NT2/D1 (cell line): Measurements from ENCODE around the gene LRMDA.

Source experiments
- DNase-seq: peaks from one replicate; pipeline ENCODE4 v3.0.0-alpha.2; 2011; ENCODE audit warnings: low read depth, low spot score
- H3K27me3 ChIP-seq: 2 replicates; pipeline ENCODE4 v1.6.0; 2011; ENCODE audit warnings: mild to moderate bottlenecking; ENCODE audit not compliant: insufficient read length, insufficient read depth
- H3K36me3 ChIP-seq: 2 replicates; pipeline ENCODE4 v1.6.1; 2011; ENCODE audit warnings: mild to moderate bottlenecking, low read length, mixed read lengths; ENCODE audit not compliant: insufficient read depth, insufficient read length
- H3K4me1 ChIP-seq: 2 replicates; pipeline ENCODE4 v1.5.1; 2011; ENCODE audit not compliant: insufficient read depth, insufficient read length
- H3K4me3 ChIP-seq: 2 replicates; pipeline ENCODE4 v1.5.1; 2011; ENCODE audit warnings: low read depth; ENCODE audit not compliant: insufficient read length
- H3K9ac ChIP-seq: 2 replicates; pipeline ENCODE4 v1.6.0; 2011; ENCODE audit warnings: low read depth; ENCODE audit not compliant: insufficient read length
- H3K9me3 ChIP-seq: 2 replicates; pipeline ENCODE4 v1.5.1; 2011; ENCODE audit warnings: mild to moderate bottlenecking, low read length; ENCODE audit not compliant: insufficient read depth
- SUZ12 ChIP-seq: IDR thresholded peaks from 2 replicates; pipeline ENCODE4 v1.6.1; 2011; ENCODE audit not compliant: insufficient read length, insufficient read depth; ENCODE audit errors: extremely low read depth
- YY1 ChIP-seq: IDR thresholded peaks from 2 replicates; pipeline ENCODE4 v1.6.1; 2011; ENCODE audit not compliant: insufficient read length, insufficient read depth
- ZNF274 ChIP-seq: IDR thresholded peaks from 2 replicates; pipeline ENCODE4 v1.6.1; 2011; ENCODE audit warnings: mild to moderate bottlenecking, low read depth, low read length

The LRMDA gene

DNA sequence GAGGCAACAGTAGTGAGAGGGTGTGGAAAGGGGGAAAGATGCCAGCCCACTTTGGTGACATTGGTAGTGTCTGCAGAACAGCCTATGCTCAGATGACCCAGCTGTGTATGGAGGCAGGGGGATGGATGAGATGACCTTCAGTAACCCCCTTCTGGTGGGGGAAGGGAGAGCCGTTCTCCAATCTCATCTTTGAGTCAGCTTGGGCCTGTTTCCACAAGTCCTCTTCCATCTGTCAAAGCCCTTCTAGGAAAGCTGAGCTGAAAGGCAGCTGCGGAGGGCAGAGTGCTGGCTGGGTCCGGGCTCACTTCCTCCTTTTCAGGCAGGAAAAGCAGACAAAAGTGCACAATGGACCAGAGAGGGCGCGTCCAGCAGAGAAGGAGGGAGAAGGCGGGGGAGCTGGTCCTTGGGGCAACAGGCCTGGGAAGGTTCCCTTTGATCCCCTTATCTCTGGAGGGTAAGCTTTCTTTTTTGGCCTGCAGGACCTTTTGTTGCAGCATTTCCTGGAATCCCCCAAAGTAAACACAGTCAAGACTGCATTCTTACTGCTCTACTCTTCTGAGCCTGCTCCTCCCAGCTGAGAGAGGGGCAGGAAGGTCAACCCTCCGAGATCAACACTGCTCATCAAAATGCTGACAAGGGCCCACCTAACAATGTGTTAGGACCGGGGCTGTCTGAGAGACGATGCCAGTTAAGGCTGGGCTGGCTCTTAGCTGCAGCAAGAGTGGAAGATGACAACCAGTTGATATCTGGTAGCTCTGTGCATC lies 1.2 kb upstream of the LRMDA start:
- TF ChIP-seq YY1 (no peak), SUZ12 (no peak), ZNF274 (no peak)
- Histone ChIP-seq H3K4me3 (no peak overlapping the region), H3K9me3 (no peaks in the 10 kb centered on the region), H3K36me3 (no peaks in the 10 kb centered on the region), H3K4me1 (peaks cover 3% of the 10 kb centered on the region), H3K9ac (no peak overlapping the region), H3K27me3 (peaks cover 99% of the 10 kb centered on the region)
- peak; percentile 43 for DNase-seq

DNA sequence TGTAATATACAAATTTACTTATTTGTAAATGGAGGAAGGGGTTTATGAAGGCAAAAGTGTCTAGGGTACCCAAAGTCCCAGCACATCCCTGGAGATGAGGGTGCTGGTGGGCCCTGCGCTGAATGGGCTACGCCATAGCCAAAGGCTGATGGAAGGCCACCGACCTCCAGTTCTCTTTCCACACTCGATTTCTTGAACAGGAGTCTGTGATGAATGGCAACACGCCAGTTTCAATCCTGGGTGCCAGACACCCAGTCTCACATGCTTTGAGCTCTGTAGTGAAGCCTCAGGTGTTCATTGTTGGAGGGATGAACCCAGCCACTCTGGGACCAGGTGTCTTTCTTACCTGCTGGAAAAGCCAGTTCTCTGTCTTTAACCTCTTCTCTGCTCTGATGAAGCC lies 752 bp downstream of the LRMDA start:
- no peak for DNase-seq
- H3K9ac ChIP-seq, result no peak overlapping the region
- H3K9me3 ChIP-seq, result no peaks in the 10 kb centered on the region
- H3K4me3 ChIP-seq, result no peak overlapping the region
- TF ChIP-seq SUZ12 (no peak), ZNF274 (no peak), YY1 (no peak)
- H3K36me3 ChIP-seq, result no peaks in the 10 kb centered on the region
- H3K4me1 ChIP-seq, result peaks cover 3% of the 10 kb centered on the region
- H3K27me3 ChIP-seq, result peaks cover 98% of the 10 kb centered on the region

DNA sequence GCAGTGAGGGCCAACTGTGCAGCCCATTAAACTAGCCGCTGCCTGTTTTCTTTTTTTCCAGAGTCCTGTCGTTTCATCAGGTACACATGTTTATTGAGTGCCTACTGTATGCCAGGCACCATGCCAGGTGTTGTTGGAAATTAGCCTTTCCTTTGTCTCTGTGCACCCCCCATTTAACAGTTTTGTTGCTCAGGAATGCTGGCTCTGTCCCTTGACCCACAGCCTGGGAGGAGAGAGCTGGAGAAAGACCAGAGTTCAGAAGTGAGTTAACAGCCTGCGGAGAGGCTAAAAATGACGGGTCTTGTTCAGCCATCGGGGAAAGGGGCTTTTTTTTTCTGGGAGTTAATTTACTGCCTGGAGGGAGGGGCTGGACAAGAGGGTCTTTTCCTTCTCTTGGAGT lies 1.3 kb downstream of the LRMDA start:
- TF ChIP-seq YY1 (no peak), SUZ12 (no peak), ZNF274 (no peak)
- Histone ChIP-seq H3K9me3 (no peaks in the 10 kb centered on the region), H3K4me1 (peaks cover 3% of the 10 kb centered on the region), H3K4me3 (no peak overlapping the region), H3K27me3 (peaks cover 98% of the 10 kb centered on the region), H3K9ac (no peak overlapping the region), H3K36me3 (no peaks in the 10 kb centered on the region)
- no peak for DNase-seq

DNA sequence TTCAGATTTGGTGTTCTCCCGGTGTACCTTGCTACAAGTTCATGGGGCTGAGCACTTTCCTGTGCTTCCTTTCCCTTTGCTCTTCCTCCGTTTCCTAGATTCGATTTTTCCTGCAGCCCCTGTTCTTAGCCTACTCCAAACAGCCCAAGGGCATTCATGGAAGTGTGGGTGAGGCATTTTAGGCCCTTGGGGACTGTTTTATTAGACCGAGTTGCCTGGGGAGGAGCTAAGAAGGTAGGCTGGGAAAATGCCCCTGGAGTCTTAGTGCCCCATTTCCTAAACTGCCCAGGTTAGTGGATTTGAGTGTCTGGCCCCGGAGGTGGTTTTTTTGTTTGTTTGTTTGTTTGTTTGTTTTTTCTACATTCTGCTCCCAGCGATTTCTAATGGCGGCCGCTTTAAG lies 1.8 kb downstream of the LRMDA start:
- DNase-seq, result no peak
- Histone ChIP-seq H3K9ac (no peak overlapping the region), H3K27me3 (peaks cover 98% of the 10 kb centered on the region), H3K9me3 (no peaks in the 10 kb centered on the region), H3K4me1 (peaks cover 3% of the 10 kb centered on the region), H3K4me3 (no peak overlapping the region), H3K36me3 (no peaks in the 10 kb centered on the region)
- TF ChIP-seq YY1 (no peak), SUZ12 (no peak), ZNF274 (no peak)

DNA sequence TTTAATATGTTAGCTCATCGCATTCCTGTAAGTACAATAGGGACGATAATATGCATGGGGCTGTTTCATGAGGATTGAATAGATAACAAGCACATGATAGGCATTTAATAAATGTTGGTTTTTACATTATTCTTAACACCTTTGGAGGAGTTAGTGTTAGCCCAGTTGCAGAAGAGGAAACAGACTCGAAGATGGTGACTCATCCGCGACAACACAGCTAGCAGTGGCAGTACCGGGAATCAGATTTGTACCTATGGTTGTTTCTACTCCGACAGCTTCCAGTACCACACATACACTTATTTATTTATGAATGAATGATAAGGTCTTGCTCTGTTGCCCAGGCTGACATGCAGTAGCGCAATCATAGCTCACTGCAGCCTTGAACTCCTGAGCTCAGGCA lies 2.9 kb downstream of the LRMDA start:
- no peaks in the 10 kb centered on the region for H3K9me3 ChIP-seq
- DNase-seq, result no peak
- H3K27me3 ChIP-seq, result peaks cover 98% of the 10 kb centered on the region
- H3K4me3 ChIP-seq, result no peak overlapping the region
- TF ChIP-seq SUZ12 (no peak), ZNF274 (no peak), YY1 (no peak)
- H3K36me3 ChIP-seq, result no peaks in the 10 kb centered on the region
- no peaks in the 10 kb centered on the region for H3K4me1 ChIP-seq
- H3K9ac ChIP-seq, result no peak overlapping the region

DNA sequence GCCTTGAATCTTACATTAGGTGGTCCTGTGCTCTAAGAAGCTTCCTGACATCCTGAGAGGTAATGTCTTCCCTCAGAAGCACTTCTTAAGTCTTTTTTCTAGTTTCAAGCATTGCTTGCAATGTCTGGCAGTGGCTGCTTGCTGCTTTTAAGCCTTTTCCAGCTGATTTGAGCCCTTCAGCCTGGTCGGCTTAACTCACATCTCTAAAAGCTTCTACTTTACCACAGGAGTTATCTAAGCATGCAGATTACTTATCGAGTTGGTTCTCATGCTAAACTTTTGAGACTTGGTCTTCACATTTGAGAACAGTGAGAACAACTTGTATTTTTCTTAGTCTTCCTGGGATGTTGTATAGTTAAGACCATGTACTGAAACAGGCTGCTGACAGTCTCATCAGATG lies 3.9 kb downstream of the LRMDA start:
- no peak overlapping the region for H3K4me3 ChIP-seq
- no peaks in the 10 kb centered on the region for H3K36me3 ChIP-seq
- DNase-seq, result no peak
- no peaks in the 10 kb centered on the region for H3K4me1 ChIP-seq
- H3K9ac ChIP-seq, result no peak overlapping the region
- H3K27me3 ChIP-seq, result peaks cover 99% of the 10 kb centered on the region
- TF ChIP-seq YY1 (no peak), SUZ12 (no peak), ZNF274 (no peak)
- H3K9me3 ChIP-seq, result no peaks in the 10 kb centered on the region

DNA sequence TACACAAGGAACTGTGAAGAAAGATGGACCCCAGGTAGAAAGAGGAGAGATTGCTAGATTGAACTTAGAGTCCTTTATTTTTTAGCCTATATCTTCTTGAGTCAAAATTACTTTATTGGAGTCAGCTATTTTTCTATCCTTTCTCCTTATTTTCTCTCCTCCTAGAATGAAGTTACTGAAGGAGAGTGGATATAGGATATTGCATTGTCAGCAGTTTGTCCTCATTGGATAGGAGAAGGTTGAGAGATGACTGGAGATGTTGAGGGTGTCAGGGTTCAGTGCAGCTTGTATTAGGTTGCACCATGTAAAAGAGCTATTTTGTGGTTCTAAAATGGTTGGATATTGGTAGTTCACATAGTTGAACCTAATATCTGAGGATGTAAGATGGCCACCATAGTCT lies 5.5 kb downstream of the LRMDA start:
- no peak for DNase-seq

More for the DNA sequence above, 5.5 kb downstream of the LRMDA start:
- Histone ChIP-seq H3K4me3 (no peak overlapping the region), H3K4me1 (no peaks in the 10 kb centered on the region), H3K36me3 (no peaks in the 10 kb centered on the region), H3K9ac (no peak overlapping the region), H3K9me3 (no peaks in the 10 kb centered on the region), H3K27me3 (peaks cover 91% of the 10 kb centered on the region)
- no peak for TF ChIP-seq SUZ12
- TF ChIP-seq ZNF274, result no peak
- no peak for TF ChIP-seq YY1
